Omental fat pad (tissue), 4 donors: ENCODE results near the gene HSPB7. TPM values are rescaled to one million over a fixed set of nuclear protein-coding genes. Genes with fewer than 3 reads are reported as not detected.
"Not testable (repeated sequence)": the region's sequence is repeated elsewhere in the genome, so short reads cannot be mapped to it uniquely, and the experiment has no call there.

Source experiments
- ATAC-seq: fragments of 150-250 bp; one replicate; pipeline ENCODE4 v1.9.1; 2016; ENCODE audit warnings: mild to moderate bottlenecking, moderate library complexity; ENCODE audit not compliant: low FRiP score
- DNase-seq: peaks from one replicate; pipeline ENCODE4 v3.0.0-alpha.2; 2019; ENCODE audit warnings: low spot score
- CTCF ChIP-seq, 3 donors: fragments of 450-650 bp; IDR thresholded peaks; one replicate each; pipeline ENCODE4 v1.5.1; 2016 to 2017; ENCODE audit warnings: antibody characterized with exemption in 3 of 3, mild to moderate bottlenecking in 3 of 3, moderate library complexity in 2 of 3
- total RNA-seq, 4 donors: library from RNA; depleted of rRNA; stranded (reverse); fragments of >200 nt; gene quantifications; one replicate each; pipeline ENCODE4 v1.1.0, GENCODE V29; 2016

Gene HSPB7
- total RNA-seq, 4 donors from 2014 or later = 65.7 to 157 (median 128) TPM

- DNase-seq = no peak
- ATAC-seq = no peak
- TF ChIP-seq CTCF (IDR thresholded peaks at IDR 0.05) = no peak
Observed at GRCh38 chr1:16047791-16048475, 30.1 kb upstream of the HSPB7 start.

GRCh38 chr1:16046842-16047241, 29.0 kb upstream of the HSPB7 start:
- DNase-seq = no peak
- ATAC-seq = no peak
- TF ChIP-seq CTCF (IDR thresholded peaks at IDR 0.05) = no peak

- no peak for TF ChIP-seq CTCF (IDR thresholded peaks at IDR 0.05)
- ATAC-seq (no peak), DNase-seq (no peak)
Observed at GRCh38 chr1:16043950-16044349, 26.1 kb upstream of the HSPB7 start.

GRCh38 chr1:16043521-16043920, 25.7 kb upstream of the HSPB7 start, which contains the start of gene CLCNKB:
Gene CLCNKB (plus strand): TSS chr1:16043782. CDS start chr1:16044493, 711 bp downstream.
- no peak for DNase-seq
- no peak for ATAC-seq
- no peak for TF ChIP-seq CTCF (IDR thresholded peaks at IDR 0.05)

- DNase-seq, ATAC-seq: not testable (repeated sequence)
Observed at GRCh38 chr1:16042654-16043053, 24.8 kb upstream of the HSPB7 start.

GRCh38 chr1:16042096-16042495, 24.3 kb upstream of the HSPB7 start:
- no peak for TF ChIP-seq CTCF (IDR thresholded peaks at IDR 0.05)
- DNase-seq (no peak), ATAC-seq (no peak)

GRCh38 chr1:16041200-16041599, 23.4 kb upstream of the HSPB7 start:
- no peak for TF ChIP-seq CTCF (IDR thresholded peaks at IDR 0.05)
- DNase-seq (no peak), ATAC-seq (no peak)

GRCh38 chr1:16039871-16040270, 22.0 kb upstream of the HSPB7 start:
- not testable (repeated sequence) for DNase-seq, ATAC-seq
